Measurements from ENCODE around the gene MYO18B.

Gene MYO18B

GRCh38 chr22:25779426-25779825 lies 37.4 kb downstream of the MYO18B start:
- no peak for DNase-seq (ENCODE audit: low spot score)

DNA sequence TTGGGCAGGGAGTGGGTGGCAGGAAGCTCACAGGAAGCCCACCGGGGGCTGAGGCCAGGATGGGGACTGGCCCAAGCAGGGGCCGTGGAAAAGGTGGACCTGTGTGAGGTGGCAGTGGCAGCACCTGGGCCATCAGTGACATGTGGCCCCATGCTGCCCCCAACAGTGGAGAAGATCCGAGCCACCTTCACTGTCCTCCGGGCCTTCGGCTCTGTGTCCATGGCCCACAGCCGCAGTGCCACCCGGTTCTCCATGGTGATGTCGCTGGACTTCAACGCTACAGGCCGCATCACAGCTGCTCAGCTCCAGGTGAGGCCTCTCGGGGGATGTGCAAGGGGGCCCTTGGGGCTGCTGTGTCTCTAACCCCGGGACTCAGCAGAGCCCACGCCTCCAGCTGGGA lies 37.9 kb downstream of the MYO18B start:
- DNase-seq (ENCODE audit: low spot score): no peak

DNA sequence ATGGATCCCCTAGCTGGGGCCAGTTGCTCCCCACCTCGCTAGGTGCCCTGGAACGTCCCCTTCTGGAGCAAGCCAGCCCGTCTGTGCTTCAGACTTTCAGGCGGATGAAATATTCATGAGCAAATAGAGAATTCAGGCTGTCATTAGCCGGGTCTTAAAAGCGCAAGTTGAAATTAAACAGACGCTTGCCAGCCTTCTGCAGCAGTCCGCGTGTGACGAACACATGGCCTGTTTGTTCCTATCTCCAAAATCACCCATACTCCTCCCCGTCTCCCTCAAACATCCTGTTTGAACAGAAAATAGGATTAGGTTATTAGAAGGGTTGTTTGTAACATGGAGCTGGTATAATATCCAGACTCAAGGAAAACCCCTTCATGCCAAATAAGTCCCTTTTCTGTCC lies 38.7 kb downstream of the MYO18B start:
- no peak for DNase-seq (ENCODE audit: low spot score)

DNA sequence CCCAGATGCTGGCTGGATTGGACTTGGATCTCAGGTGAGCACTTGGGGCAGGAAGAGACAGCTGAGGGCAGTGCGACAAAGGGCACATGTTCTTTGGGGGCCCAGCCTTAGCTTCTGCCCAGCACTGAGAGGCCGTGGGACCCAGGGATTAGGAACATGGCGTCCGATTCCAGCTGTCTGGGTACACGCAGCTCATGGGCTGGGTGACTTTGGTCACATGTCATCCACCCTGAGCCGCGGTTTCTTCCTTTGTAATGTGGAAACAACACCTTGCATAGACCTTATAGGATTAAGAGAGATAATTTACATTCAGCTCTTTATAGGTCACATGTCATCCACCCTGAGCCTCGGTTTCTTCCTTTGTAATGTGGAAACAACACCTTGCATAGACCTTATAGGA lies 39.8 kb downstream of the MYO18B start:
- no peak for DNase-seq (ENCODE audit: low spot score)

GRCh38 chr22:25782831-25783230 lies 40.8 kb downstream of the MYO18B start:
- no peak for DNase-seq (ENCODE audit: low spot score)

- no peak for DNase-seq (ENCODE audit: low spot score)
Observed at GRCh38 chr22:25783856-25784255, 41.9 kb downstream of the MYO18B start.

- DNase-seq (ENCODE audit: low spot score): no peak
Observed at GRCh38 chr22:25786165-25786564, 44.2 kb downstream of the MYO18B start.

- no peak for DNase-seq (ENCODE audit: low spot score)
Observed at GRCh38 chr22:25791556-25791955, 49.6 kb downstream of the MYO18B start.

- no peak for DNase-seq (ENCODE audit: low spot score)
Observed at GRCh38 chr22:25795478-25795877, 53.5 kb downstream of the MYO18B start.

GRCh38 chr22:25797498-25798290 lies 55.7 kb downstream of the MYO18B start:
- DNase-seq (ENCODE audit: low spot score): no peak

GRCh38 chr22:25800766-25801165 lies 58.8 kb downstream of the MYO18B start:
- no peak for DNase-seq (ENCODE audit: low spot score)

DNA sequence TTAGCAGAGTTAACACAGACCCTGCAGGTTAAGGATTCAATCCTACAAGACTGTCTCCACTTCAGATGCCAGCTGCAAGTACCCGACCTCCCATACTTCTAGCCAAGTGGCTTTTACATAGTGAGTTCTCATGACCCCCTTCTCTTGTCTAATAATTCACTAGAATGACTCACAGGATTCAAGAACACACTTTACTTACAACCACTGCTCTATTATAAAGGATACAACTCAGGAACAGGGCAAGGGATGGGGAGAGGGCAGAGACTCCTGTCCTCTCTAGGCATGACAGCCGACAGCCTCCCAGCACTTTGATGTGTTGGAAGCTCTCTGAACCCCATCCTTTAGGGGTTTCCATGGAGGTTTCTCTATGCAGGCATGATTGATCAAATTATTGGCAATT lies 60.0 kb downstream of the MYO18B start:
- no peak for DNase-seq (ENCODE audit: low spot score)

- DNase-seq (ENCODE audit: low spot score): no peak
Observed at GRCh38 chr22:25804676-25805075, 62.7 kb downstream of the MYO18B start.

GRCh38 chr22:25806579-25806978 lies 64.6 kb downstream of the MYO18B start:
- DNase-seq (ENCODE audit: low spot score): no peak

GRCh38 chr22:25814685-25815084 lies 72.7 kb downstream of the MYO18B start:
- DNase-seq (ENCODE audit: low spot score): no peak

DNA sequence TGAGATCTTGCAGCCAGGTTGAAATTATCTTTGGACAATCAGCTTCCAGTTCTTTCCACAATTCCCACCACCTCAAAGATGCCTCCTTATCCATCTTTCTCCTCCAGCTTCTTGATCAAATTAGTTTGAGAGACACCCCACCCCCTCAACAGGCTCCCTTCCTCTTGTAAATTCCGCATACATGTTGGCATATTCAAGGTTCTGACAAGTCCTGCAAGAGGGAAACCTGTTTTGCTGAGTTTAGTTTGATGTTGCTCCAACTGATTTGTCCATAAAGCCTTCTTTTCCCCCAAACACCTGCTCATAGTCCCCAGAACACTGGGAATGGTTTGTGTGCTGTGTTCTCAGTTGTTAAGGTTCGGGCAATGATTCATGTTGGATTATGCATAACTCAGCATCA lies 73.6 kb downstream of the MYO18B start:
- no peak for DNase-seq (ENCODE audit: low spot score)

DNA sequence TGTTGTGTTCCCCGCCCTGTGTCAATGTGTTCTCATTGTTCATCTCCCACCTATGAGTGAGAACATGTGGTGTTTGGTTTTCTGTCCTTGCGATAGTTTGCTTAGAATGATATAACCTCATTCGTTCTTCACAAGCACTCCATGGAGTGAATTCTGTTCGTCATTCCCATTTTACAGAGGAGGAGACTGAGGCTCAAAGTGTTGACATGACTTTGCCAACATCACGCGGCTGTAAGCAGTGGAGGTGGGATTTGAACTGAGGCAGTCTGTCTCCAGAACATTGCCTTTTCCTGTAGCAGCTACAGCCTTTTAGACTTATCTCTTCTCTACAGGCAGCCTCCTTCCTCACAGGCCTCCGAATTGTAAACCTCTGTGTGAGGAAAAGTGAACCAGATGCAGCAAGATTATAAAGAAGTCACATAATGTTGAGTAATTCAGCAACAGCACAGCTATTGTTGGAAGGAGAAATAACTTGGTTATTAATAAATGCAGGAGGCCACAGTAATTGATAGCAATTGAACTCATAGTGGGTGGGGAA lies 74.6 kb downstream of the MYO18B start:
- DNase-seq (ENCODE audit: low spot score): no peak

GRCh38 chr22:25817092-25817943 lies 75.3 kb downstream of the MYO18B start:
- DNase-seq (ENCODE audit: low spot score): no peak

DNA sequence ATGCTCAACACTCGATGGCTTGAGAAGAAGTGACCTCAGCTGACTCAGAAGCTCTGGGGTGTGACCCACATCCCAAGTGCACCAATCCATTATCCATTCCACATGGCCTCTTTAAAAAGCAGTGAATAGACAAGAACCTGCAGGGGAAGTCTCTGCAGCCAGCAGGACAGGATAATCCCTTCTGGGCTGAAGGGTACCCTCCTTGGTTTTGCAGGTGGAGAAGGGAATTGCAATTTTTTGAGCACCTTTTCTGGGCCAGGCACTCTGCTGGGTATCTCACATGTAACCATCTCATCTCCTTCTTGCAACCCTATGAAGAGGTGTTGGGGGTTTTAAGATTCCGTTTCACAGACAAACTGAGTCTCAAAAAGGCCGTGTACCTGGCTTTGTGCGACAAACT lies 76.6 kb downstream of the MYO18B start:
- DNase-seq (ENCODE audit: low spot score): no peak

DNA sequence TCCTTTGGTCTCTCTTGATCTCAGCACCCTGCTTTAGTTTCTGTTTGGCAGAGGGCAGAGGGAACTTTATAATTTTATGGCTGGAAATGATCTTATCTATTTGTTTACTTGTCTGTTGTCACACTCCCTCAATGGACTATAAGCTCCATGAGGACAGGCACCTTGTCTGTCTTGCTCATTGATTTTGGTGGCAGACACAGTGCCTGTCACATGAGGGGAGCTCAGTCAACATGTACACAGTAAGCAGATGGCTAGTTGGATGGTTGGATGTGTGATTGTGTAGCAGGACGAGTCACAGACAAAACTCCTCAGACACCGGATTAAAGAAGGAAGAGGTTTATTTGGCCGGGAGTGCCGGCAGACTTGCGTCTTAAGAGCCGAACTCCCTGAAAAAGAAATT lies 80.4 kb downstream of the MYO18B start:
- DNase-seq (ENCODE audit: low spot score): no peak

DNA sequence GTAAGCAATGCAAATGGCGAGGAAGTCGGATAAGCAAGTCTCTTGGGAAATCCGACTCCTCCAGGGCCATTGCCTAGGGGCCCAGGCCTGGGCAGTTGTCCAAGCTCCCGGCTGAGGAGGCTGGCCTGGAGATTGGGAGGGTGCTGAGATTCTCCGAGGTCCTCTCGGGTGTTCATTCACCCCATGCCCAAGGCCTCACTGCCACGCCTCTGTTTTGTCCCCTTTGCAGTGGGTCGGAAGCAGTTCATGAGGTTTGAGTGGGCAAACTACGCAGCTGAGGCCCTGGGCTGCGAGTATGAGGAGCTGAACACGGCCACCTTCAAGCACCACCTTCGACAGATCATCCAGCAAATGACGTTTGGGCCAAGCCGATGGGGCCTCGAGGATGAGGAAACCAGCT lies 81.3 kb downstream of the MYO18B start:
- no peak for DNase-seq (ENCODE audit: low spot score)

- no peak for DNase-seq (ENCODE audit: low spot score)
Observed at GRCh38 chr22:25824828-25825423, 82.9 kb downstream of the MYO18B start.

- no peak for DNase-seq (ENCODE audit: low spot score)
Observed at GRCh38 chr22:25827415-25827814, 85.4 kb downstream of the MYO18B start.
